HuH-7.5 (cell line): Measurements from ENCODE around the gene LHFPL2.

Experiments
- DNase-seq: peaks from one replicate; pipeline ENCODE4 v3.0.0; 2011; ENCODE audit warnings: low spot score

The LHFPL2 gene

DNA sequence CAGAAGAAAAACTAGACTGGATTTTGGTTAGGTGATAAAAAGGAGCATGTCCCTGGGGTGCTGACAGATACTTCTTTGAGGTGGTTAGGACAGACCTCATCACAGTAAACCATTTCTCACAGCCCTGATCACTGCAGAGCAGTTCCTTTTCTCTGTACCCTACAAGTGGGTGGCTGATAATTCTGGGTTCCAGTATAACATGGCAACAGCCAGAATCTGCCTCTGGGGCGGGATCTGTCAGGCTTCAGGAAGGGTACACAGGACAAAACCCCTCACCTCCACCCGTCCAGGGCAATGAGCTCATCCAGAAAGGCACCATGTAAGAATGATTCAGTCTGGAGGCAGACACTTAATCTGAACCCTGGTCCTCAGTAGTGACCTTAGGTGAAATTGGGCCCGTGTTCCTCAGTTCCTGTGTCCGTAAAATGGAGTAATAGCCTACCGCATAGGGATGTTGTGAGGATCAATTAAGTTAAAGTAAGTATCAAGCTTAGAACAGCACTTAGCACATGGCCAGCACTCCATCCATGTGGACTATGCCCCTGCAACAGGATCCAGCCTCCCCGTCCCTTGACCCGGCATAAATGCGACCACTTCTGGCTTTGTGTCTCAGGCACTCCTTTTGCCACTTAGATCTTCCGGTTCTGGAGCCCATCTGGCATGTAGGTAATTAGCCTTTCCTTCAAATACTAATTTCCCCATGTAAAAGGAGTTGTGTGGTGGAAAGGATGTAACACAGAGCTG, 129.2 kb downstream of the LHFPL2 start:
- DNase-seq, result no peak

- DNase-seq, result peak; percentile 66
These were observed 130.0 kb downstream of the LHFPL2 start for GRCh38 chr5:78518365-78519197.

DNA sequence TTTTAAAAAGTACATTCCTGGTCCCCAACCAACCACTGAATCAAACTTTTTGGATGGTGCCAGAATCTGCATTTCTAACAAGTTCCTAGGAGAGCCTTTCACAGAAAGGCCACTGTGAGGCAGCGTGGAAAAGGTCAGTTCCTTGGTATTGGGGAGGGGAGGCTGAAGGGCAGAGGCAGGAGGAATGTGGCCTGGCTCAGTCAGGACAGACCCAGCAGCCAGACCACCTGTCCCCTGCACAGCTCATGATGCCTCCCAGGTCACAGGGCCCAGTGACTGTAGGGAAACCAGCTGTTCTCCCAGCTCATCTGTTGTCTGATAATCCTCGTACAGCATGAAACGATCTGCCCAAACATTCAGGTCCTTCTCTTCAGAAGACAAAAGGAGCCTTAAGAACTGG, 132.9 kb downstream of the LHFPL2 start:
- no peak for DNase-seq

DNA sequence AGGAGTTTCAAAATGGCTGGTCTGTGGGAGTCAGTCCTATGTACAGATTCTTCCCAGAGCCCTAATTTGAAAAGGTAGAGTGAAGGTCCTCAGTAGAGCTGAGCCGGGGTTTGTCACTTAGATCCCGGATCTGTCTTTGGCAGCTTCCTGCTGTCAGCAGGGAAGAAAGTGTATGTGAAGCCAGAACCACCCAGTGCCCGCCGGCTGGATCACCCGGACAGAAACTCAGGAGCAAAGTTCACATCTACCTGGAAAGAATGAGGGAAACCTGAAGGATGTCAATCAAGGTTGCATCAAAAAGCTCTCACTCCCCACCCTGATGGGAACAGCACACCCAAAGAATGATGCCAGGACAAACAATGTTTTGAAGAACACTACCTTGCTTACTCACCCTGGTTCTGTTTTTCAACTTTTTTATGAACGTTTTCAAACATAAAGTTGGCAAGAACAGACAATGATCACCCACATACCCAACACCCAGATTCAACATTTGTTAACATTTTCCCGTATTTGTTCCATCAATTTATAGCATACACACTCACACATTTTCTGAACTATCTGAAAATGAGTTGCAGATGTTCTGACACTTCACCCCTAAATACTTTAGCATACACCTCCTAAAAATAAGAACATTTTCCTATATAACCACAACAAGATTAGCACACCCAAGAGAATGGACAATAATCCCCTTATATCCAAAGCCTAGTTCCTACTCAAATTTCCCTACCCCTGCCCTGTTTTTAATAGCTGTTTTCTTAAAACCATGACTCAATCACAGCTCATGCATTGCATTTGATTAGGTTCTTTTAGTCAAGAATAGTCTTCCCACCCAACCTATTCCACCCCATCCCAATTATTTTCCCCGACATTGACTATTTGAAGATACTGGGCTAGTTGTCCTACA, 133.9 kb downstream of the LHFPL2 start:
- DNase-seq, result no peak

- no peak for DNase-seq
These were observed 135.1 kb downstream of the LHFPL2 start for GRCh38 chr5:78513441-78513840.

GRCh38 chr5:78512435-78512834, 136.1 kb downstream of the LHFPL2 start:
- DNase-seq, result no peak

- DNase-seq, result no peak
These were observed 137.3 kb downstream of the LHFPL2 start for GRCh38 chr5:78511121-78511906.

DNA sequence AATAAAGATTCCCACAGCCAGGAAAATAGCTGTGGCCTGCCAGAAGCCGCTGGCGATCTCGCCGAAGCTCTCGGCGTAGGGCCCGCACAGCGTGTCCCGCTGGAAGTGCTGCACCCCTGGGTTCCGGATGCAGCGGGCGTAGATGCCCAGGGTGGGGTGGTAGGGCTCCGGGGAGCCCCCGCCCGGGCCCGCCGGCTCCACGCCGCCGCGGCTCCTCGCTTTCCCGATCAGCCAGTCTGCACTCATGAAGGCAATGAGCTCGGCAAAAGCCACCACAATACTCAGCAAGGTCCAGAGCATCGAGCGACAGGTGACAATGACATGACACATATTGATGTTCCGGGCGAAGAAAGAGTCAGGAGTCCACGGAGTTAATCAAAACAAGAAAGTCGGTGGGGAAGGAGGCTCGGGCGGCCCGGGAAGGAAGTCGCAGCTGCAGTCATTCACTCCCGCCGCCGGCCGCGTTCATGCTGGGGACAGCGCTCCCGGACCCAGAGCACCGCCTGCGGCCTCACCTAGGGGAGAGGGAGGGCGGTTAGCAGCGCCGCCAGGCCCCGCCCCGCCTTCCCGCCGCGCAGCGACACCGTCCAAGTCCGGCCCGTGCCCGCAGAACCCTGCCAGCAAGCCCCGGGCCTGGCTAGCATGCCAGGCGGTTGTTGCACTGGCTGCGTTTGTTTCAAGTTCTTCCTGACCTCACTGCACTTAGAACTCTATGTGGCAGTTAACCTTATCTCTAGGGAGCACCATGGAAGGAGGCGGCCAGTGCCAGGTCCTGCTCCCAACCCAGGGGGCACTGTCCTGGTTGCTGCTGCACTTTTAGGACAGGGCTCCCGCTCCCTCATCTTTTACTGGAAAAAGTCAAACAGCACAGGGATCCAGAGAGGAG, 138.4 kb downstream of the LHFPL2 start:
- peak; percentile 60 for DNase-seq

- DNase-seq, result no peak
These were observed 139.3 kb downstream of the LHFPL2 start for GRCh38 chr5:78509145-78509865.

GRCh38 chr5:78508186-78508765, 140.3 kb downstream of the LHFPL2 start:
- no peak for DNase-seq

GRCh38 chr5:78507531-78507930, 141.0 kb downstream of the LHFPL2 start:
- no peak for DNase-seq

GRCh38 chr5:78506261-78507024, 142.1 kb downstream of the LHFPL2 start:
- DNase-seq, result no peak

DNA sequence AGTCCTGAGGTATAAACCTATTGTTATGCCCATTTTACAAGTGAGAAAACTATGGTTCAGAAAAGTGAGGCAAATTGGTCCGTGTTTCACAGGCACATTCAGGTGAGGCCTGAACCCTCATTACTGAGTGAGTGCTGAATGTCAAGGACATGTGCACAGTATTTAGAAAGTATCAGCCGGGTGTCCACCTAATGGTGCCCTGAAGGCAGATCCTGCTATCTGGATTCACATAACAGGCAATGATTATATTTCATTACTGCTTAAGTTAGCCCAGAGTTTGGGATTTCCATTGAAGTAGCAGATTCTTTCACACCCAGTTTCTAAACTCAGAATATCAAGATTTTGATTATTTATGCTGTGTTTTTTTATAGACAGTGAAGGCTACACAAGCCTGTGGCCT, 142.7 kb downstream of the LHFPL2 start:
- no peak for DNase-seq

DNA sequence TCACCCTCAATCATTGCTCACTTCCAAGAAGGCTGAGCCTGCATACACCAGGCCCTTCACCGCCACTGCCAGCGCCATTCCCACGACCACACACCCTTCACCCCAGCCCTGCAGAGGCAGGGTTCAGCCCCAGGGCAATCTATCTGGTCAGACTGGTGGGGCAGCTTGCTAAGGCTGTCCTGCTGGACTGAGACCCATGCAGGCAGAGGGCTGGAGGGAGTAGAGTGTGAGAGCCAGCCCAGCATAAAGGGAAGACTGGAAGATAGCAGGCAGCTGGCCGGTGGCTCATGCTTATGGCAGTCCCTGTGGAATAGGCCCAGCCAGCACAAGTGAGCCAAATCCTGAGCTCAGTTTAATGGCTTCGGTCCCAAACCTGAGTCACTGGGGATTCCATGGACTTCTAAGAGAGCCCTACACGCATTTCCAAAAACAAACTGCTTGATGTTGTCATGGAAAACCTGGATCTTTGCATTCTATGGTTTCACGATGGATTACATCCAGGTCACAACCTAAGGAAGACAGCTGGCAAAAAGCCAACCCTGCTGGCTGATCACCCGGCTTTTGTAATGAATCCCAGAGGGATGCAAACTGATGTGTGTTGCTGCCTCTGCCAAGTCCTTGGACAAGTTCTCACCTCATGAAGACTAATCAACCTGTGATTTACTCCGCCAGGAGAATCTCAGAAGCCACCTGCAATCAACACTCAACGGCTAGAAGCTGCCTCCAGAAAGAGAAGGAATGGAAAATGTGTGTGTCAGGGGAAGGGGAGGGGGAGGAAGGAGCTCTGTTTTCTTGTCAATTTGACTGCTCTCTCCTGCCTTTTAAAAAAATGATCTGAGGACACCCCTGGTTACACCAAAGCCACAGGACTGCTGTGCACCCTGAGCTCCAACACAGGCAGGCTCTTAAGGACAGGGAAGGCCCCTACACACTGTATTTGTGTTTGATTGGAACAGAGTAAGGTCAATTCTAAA, 143.6 kb downstream of the LHFPL2 start:
- DNase-seq, result no peak

DNA sequence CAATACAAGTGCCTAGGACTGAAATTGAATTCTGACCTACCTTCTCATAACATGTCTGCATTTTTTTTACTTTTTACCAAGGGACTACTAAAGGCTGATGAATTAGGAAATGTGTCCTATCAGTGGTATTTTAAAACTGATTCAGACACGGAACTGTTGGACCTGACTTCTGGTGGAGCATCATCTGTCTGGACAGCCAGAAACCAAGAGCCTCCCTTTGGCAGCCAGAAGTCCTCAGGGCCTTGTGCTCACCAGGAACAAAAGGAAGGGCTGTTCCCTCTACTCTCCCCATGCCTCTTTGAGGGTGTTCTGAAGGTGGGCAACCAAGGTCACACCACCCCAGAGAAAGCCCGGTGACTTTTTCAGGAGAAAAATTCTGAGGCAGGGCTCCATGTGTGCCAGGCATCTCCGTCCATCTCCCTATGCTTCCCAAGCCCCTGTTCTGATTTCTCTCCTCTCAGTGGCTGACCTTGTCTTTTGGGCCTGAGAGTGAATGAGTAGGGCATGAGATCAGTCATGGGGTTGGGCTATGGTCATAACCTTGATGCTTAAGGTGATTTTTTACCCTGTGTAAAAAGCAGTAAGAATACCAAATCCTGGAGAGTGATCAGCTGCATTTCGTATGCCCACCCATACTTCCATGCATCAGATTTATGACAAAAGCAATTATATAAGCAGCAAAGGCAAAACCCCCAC, 144.5 kb downstream of the LHFPL2 start:
- DNase-seq, result no peak

DNA sequence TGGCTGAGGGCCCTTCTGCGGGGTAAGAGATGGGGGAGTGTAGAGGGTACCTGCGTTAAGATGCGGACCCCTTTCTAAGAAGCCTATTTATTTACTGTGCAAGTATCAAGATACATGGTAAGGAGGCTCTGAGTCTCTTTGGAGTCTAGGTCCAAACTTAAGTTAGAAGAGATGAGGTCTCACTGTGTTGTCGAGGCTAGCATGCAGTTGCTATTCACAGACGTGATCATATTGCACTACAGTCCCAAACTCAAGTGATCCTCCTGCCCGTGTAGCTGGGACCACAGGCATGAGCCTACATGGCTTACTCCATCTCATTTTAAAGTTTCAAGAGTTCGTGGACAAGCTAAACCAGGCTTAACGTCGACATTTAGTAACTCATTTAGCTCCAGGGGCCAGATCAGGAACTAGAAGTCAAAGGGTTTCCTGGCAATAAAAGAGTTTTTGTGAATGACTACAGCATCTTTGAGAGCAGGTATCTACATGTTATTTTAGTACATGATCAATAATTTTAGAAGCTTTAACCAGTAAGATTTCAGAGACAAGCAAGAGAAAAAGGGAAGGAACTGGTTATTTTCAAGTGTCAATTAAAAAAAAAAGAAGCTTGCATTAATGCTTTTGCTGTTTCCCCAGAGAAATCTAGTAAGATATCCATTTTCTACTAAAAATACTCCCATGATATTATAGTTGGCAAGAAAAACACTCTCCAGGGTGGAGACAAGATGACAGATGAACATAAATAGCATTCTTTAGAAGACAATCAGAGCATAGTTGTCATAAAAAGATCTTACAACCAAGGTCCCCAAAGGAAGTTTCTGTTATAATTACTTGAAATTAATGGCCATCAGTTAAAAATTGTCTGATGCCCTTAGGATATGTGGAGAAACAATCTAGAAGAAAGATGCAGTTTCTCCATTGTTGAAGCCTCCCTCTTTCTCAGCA, 146.9 kb downstream of the LHFPL2 start:
- DNase-seq, result no peak
